Gastroesophageal sphincter (tissue), 3 donors: Measurements from ENCODE around the gene KIF3A.

Experiments
- POLR2A ChIP-seq, 2 donors: fragments of 450-650 bp; IDR thresholded peaks; one replicate each; pipeline ENCODE4 v1.6.1; 2017; ENCODE audit warnings: antibody characterized with exemption in 2 of 2, mild to moderate bottlenecking in 2 of 2, moderate library complexity in 1 of 2
- TF ChIP-seq, protein P1 (sequence below), 4 experiments: fragments of 200-600 bp in 2 of 4; fragments of 450-650 bp in 2 of 4; sonication (generic) in 1 of 4; IDR thresholded peaks; one replicate each; pipeline ENCODE4 v1.5.1; 2017 to 2019; ENCODE audit warnings: antibody characterized with exemption in 4 of 4, mild to moderate bottlenecking in 2 of 4, moderate library complexity in 2 of 4

DNA sequence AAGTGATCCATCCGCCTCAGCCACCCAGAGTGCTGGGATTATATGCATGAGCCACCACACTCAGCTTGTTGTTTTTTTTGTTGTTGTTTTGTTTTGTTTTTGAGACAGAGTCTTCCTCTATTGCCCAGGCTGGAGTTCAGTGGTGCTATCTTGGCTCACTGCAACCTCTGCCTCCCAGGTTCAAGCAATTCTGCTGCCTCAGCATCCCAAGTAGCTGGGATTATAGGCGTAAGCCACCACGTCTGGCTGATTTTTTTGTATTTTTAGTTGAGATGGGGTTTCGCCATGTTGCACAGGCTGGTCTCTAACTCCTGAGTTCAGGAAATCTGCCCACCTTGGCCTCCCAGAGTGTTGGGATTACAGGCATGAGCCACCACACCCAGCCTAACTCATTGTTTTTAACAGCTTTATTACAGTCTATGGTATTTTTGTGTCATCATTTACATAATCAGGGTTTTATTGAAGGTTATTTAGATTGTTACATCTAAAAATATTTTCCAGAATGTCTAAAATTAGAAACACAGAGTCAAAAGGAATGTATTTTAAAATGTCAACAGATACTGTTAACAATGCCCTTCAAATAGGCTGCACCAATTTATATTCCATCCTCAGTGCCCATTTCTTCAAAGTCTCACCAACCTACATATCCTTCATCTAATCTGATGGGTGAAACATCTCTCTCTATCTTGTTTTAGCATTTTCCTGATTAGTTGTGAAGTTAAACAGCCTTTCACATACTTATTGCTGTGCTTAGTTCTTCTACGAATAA is 18.6 kb downstream of the KIF3A start:
- TF ChIP-seq POLR2A (IDR thresholded peaks at IDR 0.05), result no peak
- TF ChIP-seq, protein P1, sequence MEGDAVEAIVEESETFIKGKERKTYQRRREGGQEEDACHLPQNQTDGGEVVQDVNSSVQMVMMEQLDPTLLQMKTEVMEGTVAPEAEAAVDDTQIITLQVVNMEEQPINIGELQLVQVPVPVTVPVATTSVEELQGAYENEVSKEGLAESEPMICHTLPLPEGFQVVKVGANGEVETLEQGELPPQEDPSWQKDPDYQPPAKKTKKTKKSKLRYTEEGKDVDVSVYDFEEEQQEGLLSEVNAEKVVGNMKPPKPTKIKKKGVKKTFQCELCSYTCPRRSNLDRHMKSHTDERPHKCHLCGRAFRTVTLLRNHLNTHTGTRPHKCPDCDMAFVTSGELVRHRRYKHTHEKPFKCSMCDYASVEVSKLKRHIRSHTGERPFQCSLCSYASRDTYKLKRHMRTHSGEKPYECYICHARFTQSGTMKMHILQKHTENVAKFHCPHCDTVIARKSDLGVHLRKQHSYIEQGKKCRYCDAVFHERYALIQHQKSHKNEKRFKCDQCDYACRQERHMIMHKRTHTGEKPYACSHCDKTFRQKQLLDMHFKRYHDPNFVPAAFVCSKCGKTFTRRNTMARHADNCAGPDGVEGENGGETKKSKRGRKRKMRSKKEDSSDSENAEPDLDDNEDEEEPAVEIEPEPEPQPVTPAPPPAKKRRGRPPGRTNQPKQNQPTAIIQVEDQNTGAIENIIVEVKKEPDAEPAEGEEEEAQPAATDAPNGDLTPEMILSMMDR (IDR thresholded peaks at IDR 0.05), result no peak
